GM10847 (cell line): ENCODE data around the gene TBC1D25.

Source experiments
- POLR2A ChIP-seq: IDR thresholded peaks from 2 replicates; pipeline ENCODE4 v1.6.1; 2011; ENCODE audit not compliant: insufficient read length; ENCODE audit errors: extremely low read depth

Gene TBC1D25

DNA sequence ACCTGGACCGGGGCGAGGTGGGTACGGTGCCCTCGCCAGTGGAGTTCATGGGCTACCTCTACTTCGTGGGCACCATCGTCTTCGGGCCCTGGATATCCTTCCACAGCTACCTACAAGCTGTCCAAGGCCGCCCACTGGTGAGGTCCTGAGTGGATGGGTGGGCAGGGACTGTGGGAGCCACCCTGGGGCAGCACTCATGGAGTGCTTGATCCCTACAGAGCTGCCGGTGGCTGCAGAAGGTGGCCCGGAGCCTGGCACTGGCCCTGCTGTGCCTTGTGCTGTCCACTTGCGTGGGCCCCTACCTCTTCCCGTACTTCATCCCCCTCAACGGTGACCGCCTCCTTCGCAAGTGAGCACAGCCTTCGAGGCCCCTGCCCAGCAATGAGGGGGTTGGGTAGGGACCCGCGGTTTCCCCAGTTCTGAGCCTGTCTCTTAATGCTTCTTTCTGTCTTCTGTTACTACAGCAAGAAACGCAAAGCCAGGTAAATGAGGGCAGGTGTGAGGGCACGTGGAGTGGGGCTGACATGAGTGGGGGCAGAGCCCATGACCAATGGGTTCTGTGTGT is 27.1 kb upstream of the TBC1D25 start:
- TF ChIP-seq POLR2A, result no peak

DNA sequence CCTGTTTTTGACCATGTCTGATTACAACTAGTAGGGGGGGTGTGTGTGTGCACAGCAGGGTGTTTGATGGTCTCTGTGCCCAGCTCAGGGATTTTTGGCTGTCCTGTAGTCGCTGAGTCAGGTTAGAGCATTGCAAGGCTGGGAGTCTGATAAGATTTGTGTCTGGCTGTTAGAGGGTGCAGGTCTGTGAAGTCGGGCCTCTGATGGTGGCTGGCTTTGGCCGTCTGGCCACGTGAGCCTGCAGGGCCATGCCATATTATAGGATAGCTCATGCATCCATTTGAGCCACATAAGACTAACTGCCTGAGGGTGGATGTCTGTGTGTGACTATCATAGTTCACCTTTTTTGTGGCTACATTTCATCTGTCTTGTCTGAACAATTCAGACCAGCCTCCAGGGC is 25.8 kb upstream of the TBC1D25 start:
- no peak for TF ChIP-seq POLR2A

- no peak for TF ChIP-seq POLR2A
Observed at GRCh38 chrX:48514126-48514806, 25.2 kb upstream of the TBC1D25 start.

- TF ChIP-seq POLR2A, result no peak
Observed at GRCh38 chrX:48514868-48515460, 24.6 kb upstream of the TBC1D25 start.

DNA sequence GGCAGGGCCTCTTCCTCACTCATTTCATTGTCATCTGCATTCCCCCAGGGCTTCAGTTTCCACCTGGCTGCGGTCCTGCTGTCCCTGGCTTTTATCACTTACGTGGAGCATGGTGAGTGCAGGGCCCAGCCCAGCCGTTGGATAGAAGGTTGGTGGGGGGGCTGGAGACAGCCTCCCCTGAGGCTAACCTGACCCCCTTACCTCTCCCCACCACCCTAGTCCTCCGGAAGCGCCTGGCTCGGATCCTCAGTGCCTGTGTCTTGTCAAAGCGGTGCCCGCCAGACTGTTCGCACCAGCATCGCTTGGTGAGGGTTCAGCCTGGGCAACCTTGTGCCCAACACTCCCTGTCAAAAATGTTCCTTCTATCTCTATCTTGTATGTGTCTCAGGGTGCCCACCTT is 23.7 kb upstream of the TBC1D25 start:
- no peak for TF ChIP-seq POLR2A

GRCh38 chrX:48516285-48516684 is 23.2 kb upstream of the TBC1D25 start:
- TF ChIP-seq POLR2A, result no peak

- no peak for TF ChIP-seq POLR2A
Observed at GRCh38 chrX:48516987-48517386, 22.5 kb upstream of the TBC1D25 start.

DNA sequence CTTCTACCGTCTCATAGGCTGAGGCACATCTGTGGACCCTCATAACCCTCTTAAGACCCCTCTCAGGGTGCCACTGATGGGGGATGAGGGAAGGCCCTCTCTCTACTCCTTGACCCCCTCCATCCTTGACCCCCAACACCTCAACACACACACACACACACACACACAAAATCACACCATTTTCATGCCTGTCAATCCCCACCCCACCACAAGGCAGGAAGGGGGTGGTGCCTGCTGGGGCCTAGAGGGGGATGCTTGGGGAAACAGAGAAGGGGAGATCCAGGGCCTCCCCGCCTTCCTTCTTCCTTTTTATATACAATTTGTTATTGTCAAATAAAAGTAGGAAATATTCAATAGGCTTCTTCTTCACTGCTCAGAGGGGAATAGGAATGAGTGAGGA is 19.1 kb upstream of the TBC1D25 start:
- TF ChIP-seq POLR2A, result no peak

- no peak for TF ChIP-seq POLR2A
Observed at GRCh38 chrX:48520976-48521352, 18.6 kb upstream of the TBC1D25 start.

DNA sequence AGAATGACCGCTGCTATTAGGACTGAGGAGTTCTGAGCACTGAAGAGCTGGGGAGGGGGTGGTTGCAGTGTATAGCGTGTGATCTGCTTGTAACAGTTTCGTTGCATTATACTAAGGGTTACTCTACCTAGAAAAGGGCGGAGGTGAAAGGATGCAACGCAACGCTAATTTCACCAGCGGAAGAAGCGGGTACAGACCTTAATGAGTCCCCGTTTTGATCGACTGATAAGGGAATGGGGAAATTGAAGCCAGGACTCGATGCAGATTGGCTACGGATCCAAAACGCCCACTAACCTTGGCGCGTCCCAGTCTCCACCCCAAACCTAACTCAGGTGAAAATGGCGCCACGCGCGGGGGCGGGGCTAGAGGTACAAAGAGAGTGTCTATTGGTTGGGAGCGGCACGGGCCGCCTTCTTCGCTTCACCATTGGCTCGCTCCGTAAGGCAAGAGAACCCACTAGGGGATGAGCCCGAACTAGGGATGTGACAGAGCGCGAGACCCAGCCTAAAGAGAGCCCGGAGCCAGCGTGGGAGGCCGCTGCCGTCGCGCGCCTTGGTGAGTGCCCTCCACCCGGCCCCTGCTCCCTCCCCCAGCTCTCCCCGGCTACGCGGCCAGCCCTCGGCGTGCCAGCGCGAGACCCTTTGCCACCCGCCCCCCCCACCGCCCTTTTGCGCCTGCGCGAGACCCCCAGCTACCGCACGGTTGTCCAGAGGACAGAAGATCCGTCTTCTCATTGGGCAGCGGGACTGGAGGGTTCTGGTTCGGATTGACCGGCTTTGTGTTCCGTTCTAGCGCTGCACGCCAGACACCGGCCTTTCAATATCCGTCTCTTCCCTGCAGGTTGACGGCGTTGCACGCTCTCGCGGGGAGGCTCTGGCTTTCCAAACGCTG is 17.9 kb upstream of the TBC1D25 start, which contains the start of gene EBP:
Gene EBP (plus strand): TSS at position 456 of the 891 bp plus-strand sequence. CDS start 1,964 bp downstream, outside the sequence.
- TF ChIP-seq POLR2A, result peak; percentile 70

- TF ChIP-seq POLR2A, result no peak
Observed at GRCh38 chrX:48522291-48522690, 17.2 kb upstream of the TBC1D25 start.

- no peak for TF ChIP-seq POLR2A
Observed at GRCh38 chrX:48523682-48524081, 15.8 kb upstream of the TBC1D25 start.

DNA sequence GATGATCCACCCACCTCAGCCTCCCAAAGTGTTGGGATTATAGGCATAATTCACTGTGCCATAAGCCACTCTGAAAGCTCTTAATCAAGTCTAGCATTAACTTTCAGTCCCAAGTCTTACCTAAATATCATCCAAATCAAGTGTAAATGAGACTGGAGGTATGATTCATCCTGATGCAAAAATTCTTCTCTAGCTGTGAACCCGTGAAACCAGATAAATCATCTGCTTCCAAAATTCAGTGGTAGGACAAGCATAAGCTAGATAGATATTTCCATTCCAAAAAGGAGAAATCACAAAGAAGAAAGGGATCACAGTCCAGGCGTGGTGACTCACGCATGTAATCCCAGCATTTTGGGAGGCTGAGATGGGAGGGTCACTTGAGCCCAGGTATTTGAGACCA is 8.8 kb upstream of the TBC1D25 start:
- no peak for TF ChIP-seq POLR2A

DNA sequence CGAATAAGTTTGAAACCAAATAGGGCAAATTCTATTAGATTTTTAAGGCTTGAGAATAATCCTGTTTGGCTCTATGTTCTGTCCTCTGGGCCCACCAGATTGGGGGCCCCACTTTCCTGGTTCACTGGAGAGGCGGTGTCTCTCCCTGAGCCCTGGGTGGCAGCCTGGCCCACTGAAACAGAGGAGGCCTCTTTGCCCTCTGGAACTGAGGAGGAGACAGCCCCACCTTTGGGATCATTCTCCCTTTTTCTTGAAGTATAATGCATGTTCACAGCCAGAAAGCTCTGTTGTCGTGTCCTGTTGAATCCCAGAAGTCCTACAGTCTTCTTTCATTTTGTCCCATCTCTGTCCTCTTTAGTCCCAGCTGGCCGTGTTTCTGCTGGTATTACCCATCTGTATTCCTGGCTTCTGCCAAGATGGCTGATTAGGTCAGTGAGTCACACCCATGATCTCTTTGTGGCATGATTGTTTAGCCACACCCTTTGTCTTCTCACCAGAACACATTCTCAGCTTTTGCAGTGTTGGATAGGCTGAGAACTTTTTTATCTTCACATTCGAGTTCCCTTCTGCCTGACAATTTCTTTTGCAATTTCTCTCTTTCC is 8.1 kb upstream of the TBC1D25 start:
- no peak for TF ChIP-seq POLR2A

GRCh38 chrX:48532161-48532560 is 7.4 kb upstream of the TBC1D25 start:
- no peak for TF ChIP-seq POLR2A

DNA sequence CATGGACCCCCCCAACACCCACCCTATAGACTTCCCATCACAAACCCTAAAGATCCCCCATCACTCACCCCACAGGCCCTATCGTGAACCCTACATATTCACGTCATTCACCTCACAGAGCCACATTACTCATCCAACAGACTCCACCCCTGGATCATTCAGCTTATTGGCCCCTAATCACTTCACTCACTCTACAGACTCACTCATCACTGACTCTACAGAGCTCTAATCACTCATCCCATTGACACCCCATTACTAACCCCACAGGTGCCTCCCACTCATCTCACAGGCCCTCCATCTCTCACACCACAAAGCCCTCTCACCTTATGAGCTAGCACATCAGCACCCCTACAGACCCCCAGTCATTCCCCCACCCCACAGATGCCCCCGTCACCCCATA is 6.3 kb upstream of the TBC1D25 start:
- TF ChIP-seq POLR2A, result no peak
